IMR-90 (cell line): ENCODE measurements around the gene CRY2.

Source experiments
- MAZ ChIP-seq: IDR thresholded peaks from 2 replicates; pipeline ENCODE4 v1.6.1; 2012; ENCODE audit warnings: low read depth, mild to moderate bottlenecking, low read length, improper control_type of control experiment, moderate library complexity, borderline replicate concordance
- MXI1 ChIP-seq: IDR thresholded peaks from 2 replicates; pipeline ENCODE4 v1.6.1; 2012; ENCODE audit warnings: low read depth, mild to moderate bottlenecking, low read length, moderate library complexity, borderline replicate concordance
- POLR2A ChIP-seq: IDR thresholded peaks from 2 replicates; pipeline ENCODE4 v1.6.1; 2012; ENCODE audit warnings: mild to moderate bottlenecking, low read depth, low read length
- RFX5 ChIP-seq: IDR thresholded peaks from 2 replicates; pipeline ENCODE4 v1.8.0; 2012; ENCODE audit warnings: low read depth, mild to moderate bottlenecking, low read length, moderate library complexity
- TF ChIP-seq, protein P1 (sequence below): conservative IDR thresholded peaks from 2 replicates; pipeline ENCODE4 v1.5.1; 2012; ENCODE audit warnings: mild to moderate bottlenecking, low read depth, low read length, improper control_type of control experiment
- TF ChIP-seq, protein P2 (sequence below): fragments of 150-350 bp; IDR thresholded peaks from 2 replicates; pipeline ENCODE4 v1.6.1; 2017; ENCODE audit warnings: mild to moderate bottlenecking, antibody characterized with exemption, low read length, low read depth
- TF ChIP-seq, protein P3 (sequence below): fragments of 150-350 bp; IDR thresholded peaks from 2 replicates; pipeline ENCODE4 v1.6.1; 2016; ENCODE audit warnings: low read depth, mild to moderate bottlenecking, low read length, moderate library complexity, borderline replicate concordance

DNA sequence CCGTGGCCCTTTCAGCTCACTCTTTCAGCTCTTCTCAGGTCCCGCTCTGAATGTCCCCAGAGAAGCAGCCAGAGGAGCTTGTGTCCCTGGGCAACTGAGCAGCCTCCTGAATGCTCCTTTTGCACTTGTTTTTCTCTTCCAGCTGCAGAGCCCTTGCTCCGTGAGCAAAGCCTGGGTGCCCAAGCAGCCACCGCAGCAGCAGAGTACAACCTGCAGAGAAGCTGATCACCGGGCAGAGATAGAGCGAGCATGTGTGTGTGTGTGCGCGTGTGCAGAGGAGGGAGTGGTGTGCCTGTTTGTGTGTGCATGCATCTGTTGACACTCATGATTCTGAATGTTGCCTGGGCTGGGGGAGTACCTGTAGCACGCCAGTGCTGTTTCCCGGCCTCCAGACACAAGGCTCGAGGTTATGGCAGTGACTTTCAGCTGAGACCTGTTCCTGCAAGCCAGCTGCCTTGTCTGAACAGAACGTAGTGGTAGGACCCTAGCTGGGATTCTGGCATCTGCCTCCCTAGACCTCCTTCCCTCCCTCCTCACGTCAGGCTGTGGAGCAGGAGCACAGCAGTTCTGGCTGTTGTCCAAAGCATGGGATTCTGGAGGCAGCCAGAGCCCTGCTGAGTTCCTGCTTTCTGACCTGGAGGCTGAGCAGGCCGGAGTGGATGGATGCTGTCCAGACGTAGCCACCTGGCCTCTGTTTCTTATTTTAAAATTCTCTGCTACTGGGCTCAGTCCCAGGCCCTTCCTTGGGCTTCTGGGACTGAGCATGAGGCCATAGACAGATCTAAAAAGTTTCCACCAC lies 33.7 kb downstream of the CRY2 start:
- no peak for TF ChIP-seq MAZ
- TF ChIP-seq, protein P1, sequence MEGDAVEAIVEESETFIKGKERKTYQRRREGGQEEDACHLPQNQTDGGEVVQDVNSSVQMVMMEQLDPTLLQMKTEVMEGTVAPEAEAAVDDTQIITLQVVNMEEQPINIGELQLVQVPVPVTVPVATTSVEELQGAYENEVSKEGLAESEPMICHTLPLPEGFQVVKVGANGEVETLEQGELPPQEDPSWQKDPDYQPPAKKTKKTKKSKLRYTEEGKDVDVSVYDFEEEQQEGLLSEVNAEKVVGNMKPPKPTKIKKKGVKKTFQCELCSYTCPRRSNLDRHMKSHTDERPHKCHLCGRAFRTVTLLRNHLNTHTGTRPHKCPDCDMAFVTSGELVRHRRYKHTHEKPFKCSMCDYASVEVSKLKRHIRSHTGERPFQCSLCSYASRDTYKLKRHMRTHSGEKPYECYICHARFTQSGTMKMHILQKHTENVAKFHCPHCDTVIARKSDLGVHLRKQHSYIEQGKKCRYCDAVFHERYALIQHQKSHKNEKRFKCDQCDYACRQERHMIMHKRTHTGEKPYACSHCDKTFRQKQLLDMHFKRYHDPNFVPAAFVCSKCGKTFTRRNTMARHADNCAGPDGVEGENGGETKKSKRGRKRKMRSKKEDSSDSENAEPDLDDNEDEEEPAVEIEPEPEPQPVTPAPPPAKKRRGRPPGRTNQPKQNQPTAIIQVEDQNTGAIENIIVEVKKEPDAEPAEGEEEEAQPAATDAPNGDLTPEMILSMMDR = no peak
- TF ChIP-seq POLR2A = no peak
- no peak for TF ChIP-seq RFX5
- TF ChIP-seq MXI1 = no peak
- TF ChIP-seq, protein P2, sequence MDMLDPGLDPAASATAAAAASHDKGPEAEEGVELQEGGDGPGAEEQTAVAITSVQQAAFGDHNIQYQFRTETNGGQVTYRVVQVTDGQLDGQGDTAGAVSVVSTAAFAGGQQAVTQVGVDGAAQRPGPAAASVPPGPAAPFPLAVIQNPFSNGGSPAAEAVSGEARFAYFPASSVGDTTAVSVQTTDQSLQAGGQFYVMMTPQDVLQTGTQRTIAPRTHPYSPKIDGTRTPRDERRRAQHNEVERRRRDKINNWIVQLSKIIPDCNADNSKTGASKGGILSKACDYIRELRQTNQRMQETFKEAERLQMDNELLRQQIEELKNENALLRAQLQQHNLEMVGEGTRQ = no peak
- TF ChIP-seq, protein P3, sequence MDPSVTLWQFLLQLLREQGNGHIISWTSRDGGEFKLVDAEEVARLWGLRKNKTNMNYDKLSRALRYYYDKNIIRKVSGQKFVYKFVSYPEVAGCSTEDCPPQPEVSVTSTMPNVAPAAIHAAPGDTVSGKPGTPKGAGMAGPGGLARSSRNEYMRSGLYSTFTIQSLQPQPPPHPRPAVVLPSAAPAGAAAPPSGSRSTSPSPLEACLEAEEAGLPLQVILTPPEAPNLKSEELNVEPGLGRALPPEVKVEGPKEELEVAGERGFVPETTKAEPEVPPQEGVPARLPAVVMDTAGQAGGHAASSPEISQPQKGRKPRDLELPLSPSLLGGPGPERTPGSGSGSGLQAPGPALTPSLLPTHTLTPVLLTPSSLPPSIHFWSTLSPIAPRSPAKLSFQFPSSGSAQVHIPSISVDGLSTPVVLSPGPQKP = no peak
